Measurements from ENCODE around the gene TIGD1.
A peak's percentile ranks its signal among the peaks of the same experiment; 100 is the strongest.
"Not testable (repeated sequence)": the region's sequence is repeated elsewhere in the genome, so short reads cannot be mapped to it uniquely, and the experiment has no call there.

Gene TIGD1

GRCh38 chr2:232537079-232537478 is 13.3 kb downstream of the TIGD1 start:
- no peak overlapping the region for H3K27ac Mint-ChIP-seq
- no peaks in the 10 kb centered on the region for H3K36me3 Mint-ChIP-seq
- no peak for ATAC-seq
- H3K4me3 Mint-ChIP-seq, result no peak overlapping the region
- H3K4me1 Mint-ChIP-seq, result peaks cover 6% of the 10 kb centered on the region
- H3K9me3 Mint-ChIP-seq, result no peaks in the 10 kb centered on the region
- no peak for DNase-seq (ENCODE audit: low spot score in 2 of 2)

- no peak overlapping the region for H3K27ac Mint-ChIP-seq
- peaks cover 6% of the 10 kb centered on the region for H3K4me1 Mint-ChIP-seq
- ATAC-seq (no peak), DNase-seq (ENCODE audit: low spot score in 2 of 2) (no peak)
- H3K36me3 Mint-ChIP-seq, result no peaks in the 10 kb centered on the region
- no peaks in the 10 kb centered on the region for H3K9me3 Mint-ChIP-seq
- H3K4me3 Mint-ChIP-seq, result no peak overlapping the region
Observed at GRCh38 chr2:232535761-232536530, 14.4 kb downstream of the TIGD1 start.

GRCh38 chr2:232534940-232535651 is 15.3 kb downstream of the TIGD1 start:
- no peaks in the 10 kb centered on the region for H3K9me3 Mint-ChIP-seq
- DNase-seq (ENCODE audit: low spot score in 2 of 2), result no peak
- no peak for ATAC-seq
- no peak overlapping the region for H3K27ac Mint-ChIP-seq
- H3K4me1 Mint-ChIP-seq, result peaks cover 6% of the 10 kb centered on the region
- H3K4me3 Mint-ChIP-seq, result no peak overlapping the region
- H3K36me3 Mint-ChIP-seq, result no peaks in the 10 kb centered on the region

GRCh38 chr2:232533944-232534710 is 16.2 kb downstream of the TIGD1 start:
- no peaks in the 10 kb centered on the region for H3K9me3 Mint-ChIP-seq
- DNase-seq (ENCODE audit: low spot score in 2 of 2), result no peak
- H3K4me3 Mint-ChIP-seq, result no peak overlapping the region
- H3K27ac Mint-ChIP-seq, result no peak overlapping the region
- H3K36me3 Mint-ChIP-seq, result no peaks in the 10 kb centered on the region
- H3K4me1 Mint-ChIP-seq, result peaks cover 8% of the 10 kb centered on the region
- ATAC-seq, result no peak

- not testable (repeated sequence) for H3K4me3 Mint-ChIP-seq; H3K9me3 Mint-ChIP-seq; H3K36me3 Mint-ChIP-seq; DNase-seq (ENCODE audit: low spot score in 2 of 2); ATAC-seq; H3K27ac Mint-ChIP-seq
- peaks cover 14% of the 10 kb centered on the region for H3K4me1 Mint-ChIP-seq
Observed at GRCh38 chr2:232532821-232533220, 17.5 kb downstream of the TIGD1 start.

- DNase-seq (ENCODE audit: low spot score in 2 of 2) (no peak), ATAC-seq (no peak)
- no peaks in the 10 kb centered on the region for H3K9me3 Mint-ChIP-seq
- H3K4me1 Mint-ChIP-seq, result peaks cover 14% of the 10 kb centered on the region
- no peak overlapping the region for H3K4me3 Mint-ChIP-seq
- no peaks in the 10 kb centered on the region for H3K36me3 Mint-ChIP-seq
- H3K27ac Mint-ChIP-seq, result no peak overlapping the region
Observed at GRCh38 chr2:232532419-232532818, 17.9 kb downstream of the TIGD1 start.

- no peaks in the 10 kb centered on the region for H3K36me3 Mint-ChIP-seq
- H3K4me3 Mint-ChIP-seq, result no peak overlapping the region
- no peak overlapping the region for H3K27ac Mint-ChIP-seq
- H3K9me3 Mint-ChIP-seq, result no peaks in the 10 kb centered on the region
- H3K4me1 Mint-ChIP-seq, result peaks cover 14% of the 10 kb centered on the region
- ATAC-seq, result no peak
- DNase-seq (ENCODE audit: low spot score in 2 of 2), result no peak
Observed at GRCh38 chr2:232530626-232531260, 19.6 kb downstream of the TIGD1 start.

GRCh38 chr2:232529806-232530547 is 20.4 kb downstream of the TIGD1 start:
- no peak for ATAC-seq
- Mint-ChIP-seq H3K27ac (no peak overlapping the region), H3K36me3 (no peaks in the 10 kb centered on the region), H3K4me3 (no peak overlapping the region), H3K9me3 (no peaks in the 10 kb centered on the region), H3K4me1 (peaks cover 14% of the 10 kb centered on the region)
- DNase-seq (ENCODE audit: low spot score in 2 of 2), result no peak

- Mint-ChIP-seq H3K4me3 (no peak overlapping the region), H3K36me3 (no peaks in the 10 kb centered on the region), H3K4me1 (peaks cover 14% of the 10 kb centered on the region), H3K27ac (peak overlapping the region; percentile 62), H3K9me3 (no peaks in the 10 kb centered on the region)
- DNase-seq (ENCODE audit: low spot score in 2 of 2) (no peak), ATAC-seq (peak; percentile 22)
Observed at GRCh38 chr2:232528746-232529460, 21.5 kb downstream of the TIGD1 start.

GRCh38 chr2:232527905-232528470 is 22.4 kb downstream of the TIGD1 start:
- no peaks in the 10 kb centered on the region for H3K36me3 Mint-ChIP-seq
- H3K9me3 Mint-ChIP-seq, result no peaks in the 10 kb centered on the region
- DNase-seq (ENCODE audit: low spot score in 2 of 2) (no peak), ATAC-seq (no peak)
- H3K27ac Mint-ChIP-seq, result peak overlapping the region; percentile 62
- H3K4me3 Mint-ChIP-seq, result no peak overlapping the region
- peaks cover 18% of the 10 kb centered on the region for H3K4me1 Mint-ChIP-seq

- no peak for DNase-seq (ENCODE audit: low spot score in 2 of 2)
- ATAC-seq, result no peak
- H3K4me1 Mint-ChIP-seq, result peaks cover 22% of the 10 kb centered on the region
- no peak overlapping the region for H3K4me3 Mint-ChIP-seq
- H3K27ac Mint-ChIP-seq, result no peak overlapping the region
- no peaks in the 10 kb centered on the region for H3K9me3 Mint-ChIP-seq
- H3K36me3 Mint-ChIP-seq, result peaks cover 2% of the 10 kb centered on the region
Observed at GRCh38 chr2:232526372-232526941, 23.9 kb downstream of the TIGD1 start.

- H3K9me3 Mint-ChIP-seq, result no peaks in the 10 kb centered on the region
- H3K4me1 Mint-ChIP-seq, result peaks cover 25% of the 10 kb centered on the region
- DNase-seq (ENCODE audit: low spot score in 2 of 2) (no peak), ATAC-seq (no peak)
- H3K36me3 Mint-ChIP-seq, result peaks cover 5% of the 10 kb centered on the region
- H3K4me3 Mint-ChIP-seq, result no peak within 1 kb of the TSS
- H3K27ac Mint-ChIP-seq, result no peak within 1 kb of the TSS
Observed at GRCh38 chr2:232525791-232526371, 24.5 kb downstream of the TIGD1 start, which contains the start of gene CHRND. Gene CHRND, plus strand, starts transcription at chr2:232526160. Its CDS starts 56 bp downstream, at chr2:232526216.

GRCh38 chr2:232525199-232525598 is 25.2 kb downstream of the TIGD1 start:
- no peak overlapping the region for H3K27ac Mint-ChIP-seq
- peaks cover 25% of the 10 kb centered on the region for H3K4me1 Mint-ChIP-seq
- ATAC-seq, result no peak
- peaks cover 5% of the 10 kb centered on the region for H3K36me3 Mint-ChIP-seq
- no peak for DNase-seq (ENCODE audit: low spot score in 2 of 2)
- no peaks in the 10 kb centered on the region for H3K9me3 Mint-ChIP-seq
- no peak overlapping the region for H3K4me3 Mint-ChIP-seq
